A172 (cell line): ENCODE measurements around the gene HS1BP3. TPM values are rescaled to one million over a fixed set of nuclear protein-coding genes. Genes with fewer than 3 reads are reported as not detected.

Source experiments
- DNase-seq: peaks from one replicate; pipeline ENCODE4 v3.0.0-alpha.2; 2015; ENCODE audit warnings: low spot score
- total RNA-seq: library from RNA; depleted of rRNA; stranded (reverse); fragments of >200 nt; shearing (Covaris generic); gene quantifications from 2 replicates; pipeline ENCODE4 v1.2.3, GENCODE V29; 2014; rRNA removed

Gene HS1BP3
- total RNA-seq, 1 experiment from 2014 or later: 43.9 TPM

DNA sequence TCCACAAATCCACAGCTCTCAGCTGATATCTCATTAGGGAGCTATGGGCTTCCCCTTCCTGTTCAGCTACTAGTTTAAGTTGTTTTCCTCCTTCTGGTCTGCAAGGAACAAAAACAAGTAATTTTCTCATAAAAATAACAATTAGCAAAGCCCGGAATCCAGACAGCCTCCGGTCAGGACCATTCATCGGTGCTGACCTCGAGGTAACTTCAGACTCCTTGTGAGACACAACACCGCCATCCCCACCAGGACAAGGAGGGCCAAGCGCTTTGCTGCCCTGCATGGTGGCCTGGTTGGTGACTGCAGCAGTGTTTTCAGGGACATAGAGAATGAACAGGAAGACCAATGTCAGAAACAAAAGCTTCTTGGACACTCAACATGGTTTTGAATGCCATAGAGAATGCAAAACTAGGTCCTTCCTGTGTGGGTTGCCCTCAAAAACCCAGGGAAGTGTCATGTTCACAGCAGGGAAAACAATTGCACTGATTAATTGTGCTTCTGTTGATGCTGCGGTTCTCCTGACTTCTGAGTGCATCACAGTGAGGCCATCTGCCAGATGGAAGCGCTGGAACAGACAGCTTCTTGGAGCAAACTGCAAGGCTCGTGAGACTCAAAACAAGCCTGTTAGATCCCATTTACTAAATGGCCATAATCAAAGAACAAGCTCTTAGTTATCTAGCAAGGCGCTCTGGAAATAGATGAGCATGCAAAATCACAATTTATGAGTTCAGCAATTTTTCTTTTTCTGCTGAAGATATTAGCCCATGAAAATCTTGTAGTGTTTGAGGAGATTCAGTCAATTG lies 77.1 kb downstream of the HS1BP3 start:
- DNase-seq: peak; percentile 88

DNA sequence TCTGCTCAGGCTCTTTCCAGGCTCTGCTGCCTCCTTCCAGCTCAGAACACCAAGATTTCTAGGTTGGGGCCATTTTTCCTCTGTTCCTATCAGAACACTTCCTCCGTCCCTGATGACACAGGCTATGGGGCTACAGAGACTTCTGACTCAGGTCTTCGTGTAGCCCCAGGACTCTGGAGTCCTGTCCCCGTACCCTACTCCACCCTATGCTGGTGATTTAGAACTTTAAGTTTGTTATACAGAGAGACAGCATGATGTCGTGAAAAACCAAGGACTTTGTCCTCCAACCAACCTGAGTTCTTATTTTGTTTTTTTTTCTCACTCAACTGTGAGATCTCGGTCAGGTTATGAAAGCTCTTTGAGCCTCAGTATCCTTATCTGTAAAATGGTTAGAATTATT lies 78.7 kb downstream of the HS1BP3 start:
- DNase-seq: no peak

DNA sequence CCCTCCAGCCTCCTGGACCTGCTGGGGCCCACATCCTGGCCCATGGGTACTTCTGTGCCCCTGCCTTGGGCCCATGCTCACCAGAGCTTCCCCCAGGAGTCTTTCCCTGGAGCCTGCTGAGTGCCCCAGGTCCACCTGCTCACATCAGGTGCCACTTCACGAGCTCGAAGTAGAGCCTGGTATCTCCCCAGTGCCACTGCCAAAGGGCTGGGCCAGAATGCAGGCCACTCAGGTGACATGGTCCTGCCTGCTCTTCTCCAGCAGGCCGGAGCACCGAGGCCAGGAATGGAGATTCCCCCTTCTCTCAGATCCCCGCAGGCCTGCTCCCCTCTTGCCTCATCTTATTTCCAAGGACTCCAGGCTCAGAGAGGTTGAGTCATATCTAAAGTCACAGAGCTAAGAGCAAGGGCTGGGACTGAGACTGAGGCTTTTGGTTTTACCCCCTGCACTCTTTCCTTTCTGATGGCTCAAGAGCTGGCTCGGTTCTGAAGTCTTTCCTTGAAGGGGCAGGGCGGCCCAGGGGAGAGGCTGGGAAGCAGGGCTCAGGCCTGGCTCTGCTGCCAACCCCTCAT lies 79.2 kb downstream of the HS1BP3 start:
- DNase-seq: no peak

DNA sequence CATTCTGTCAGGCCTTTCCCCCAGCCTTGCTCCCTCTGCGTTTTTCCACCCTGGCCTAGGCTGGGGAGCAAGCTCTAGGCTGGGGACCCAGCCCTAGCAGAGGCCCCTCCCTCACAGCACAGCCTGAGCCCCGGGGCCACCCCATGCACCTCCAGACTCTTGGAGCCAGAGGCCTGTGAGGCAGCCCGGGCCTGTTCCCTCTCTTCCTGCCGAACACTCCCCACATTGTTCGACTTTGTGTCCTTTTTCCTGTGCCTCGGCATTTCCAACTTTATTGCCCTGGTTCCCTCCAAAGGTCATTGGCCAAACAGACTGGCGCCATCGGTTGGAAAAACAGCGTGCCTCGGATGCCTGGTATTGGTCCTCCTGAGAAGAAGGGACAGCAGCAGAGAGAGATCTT lies 79.7 kb downstream of the HS1BP3 start:
- no peak for DNase-seq

DNA sequence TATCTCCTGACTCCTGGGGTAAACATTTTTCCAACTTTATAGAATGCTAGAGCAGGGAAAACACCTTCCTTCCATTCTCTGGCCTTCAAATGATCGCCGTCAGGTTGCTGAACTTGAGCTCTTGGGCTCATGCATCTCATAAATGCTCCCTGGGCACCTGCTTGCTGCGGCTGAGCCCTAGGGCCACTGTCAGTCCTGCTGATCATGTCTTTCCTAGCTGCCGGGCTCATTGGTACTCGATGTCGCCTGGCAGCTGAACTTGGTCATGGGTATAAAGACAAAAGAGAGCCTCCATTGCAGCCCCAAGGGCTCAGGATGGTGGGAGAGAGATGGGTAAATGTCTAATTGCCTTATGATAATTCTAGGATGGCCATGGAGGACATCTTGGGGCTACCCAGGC lies 80.6 kb downstream of the HS1BP3 start:
- DNase-seq: no peak

DNA sequence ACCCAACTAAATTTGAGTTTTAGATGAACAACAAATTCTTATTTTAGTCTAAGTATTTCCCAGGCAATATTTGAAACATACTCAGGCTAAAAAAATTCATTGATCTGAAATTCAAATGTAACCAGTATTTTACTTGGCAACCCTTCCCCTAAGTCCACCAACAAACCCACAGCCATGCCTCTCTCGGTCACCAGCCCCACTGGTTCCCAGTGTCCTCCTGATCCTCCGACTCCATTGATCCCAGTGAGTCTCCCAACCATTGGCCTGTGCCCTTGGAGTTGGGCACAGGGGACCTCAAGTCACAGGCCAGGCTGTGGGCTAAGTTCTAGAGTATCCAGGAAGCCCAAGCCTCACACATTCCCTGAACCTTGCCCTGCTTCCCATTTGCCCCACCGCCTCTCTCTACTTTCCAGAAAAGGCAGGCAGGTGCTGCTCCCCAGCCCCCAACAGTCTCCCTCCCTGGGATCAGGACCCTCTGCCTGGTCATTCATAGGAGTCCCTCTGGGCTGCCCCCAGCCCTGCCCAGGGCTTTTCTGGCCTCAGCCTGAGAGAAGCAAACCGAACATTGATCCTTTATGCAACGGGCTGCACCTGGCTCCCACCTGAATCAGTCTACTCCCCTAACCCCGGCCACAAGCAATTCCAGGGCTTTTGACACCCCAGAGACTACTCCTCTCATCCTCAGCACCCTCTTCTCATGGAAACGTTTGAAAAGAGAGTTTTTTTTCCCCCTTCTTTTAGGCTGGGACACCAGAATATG lies 81.3 kb downstream of the HS1BP3 start:
- DNase-seq: no peak

DNA sequence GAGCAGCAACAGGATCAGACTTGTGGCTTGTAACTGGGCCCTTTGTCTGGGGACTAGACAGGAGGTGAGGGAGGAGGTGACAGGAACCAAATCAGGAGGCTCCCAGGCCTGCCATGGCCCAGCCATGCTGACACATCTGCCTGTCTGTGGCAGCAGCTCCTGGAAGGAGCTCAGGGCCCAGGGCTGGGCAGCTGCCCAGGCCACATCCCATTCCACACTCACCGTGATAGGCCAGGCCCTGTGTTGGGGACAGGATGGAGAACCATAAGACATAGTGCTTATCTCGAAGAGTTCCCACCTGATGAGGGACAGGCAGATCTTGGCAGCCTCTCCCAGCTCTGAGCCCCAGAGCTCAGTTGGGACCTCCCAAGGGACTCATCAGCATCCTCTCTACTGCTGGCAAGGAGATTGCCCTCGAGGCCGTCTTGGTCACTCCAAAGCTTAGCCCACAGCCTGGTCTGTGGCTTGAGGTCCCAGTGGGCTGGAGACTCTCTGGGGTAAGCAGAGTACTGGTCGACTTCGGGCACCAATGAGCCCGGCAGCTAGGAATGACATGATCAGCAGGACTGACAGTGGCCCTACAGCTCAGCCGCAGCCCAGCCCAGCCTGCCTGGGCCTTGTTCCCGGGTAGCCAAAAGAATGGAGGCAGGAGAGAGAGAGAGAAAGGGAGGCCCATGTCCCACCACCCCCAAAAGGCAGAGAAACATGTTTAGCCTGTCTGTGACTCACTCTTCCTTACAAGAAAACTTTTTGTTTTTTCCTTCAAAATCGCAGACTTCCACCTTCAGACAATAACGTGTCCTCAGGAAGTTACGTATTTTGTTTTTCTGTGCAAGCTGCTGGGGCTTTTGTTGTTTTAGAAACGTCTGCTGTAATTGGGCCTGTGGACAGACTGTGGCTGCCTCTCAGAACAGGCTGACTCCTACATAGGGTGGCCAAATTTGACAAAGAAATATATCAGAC lies 82.1 kb downstream of the HS1BP3 start:
- no peak for DNase-seq

DNA sequence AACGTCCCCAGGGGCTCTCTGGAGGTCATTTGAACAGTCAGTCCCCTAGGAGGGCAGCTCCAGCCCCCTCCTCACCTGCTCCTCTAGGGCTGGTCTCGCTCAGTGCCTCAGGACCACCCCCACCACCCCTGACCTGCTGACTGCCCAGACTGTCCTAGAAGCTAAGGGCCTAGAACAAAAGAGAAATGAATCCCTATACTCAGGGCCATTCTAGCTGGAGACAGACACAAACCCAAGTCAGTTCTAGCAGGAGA lies 83.0 kb downstream of the HS1BP3 start:
- no peak for DNase-seq

Other genes with a start within 250 kb of the HS1BP3 start
- 105 and 175 TPM in 2 replicates for gene RHOB, start 204.0 kb downstream of the HS1BP3 start, total RNA-seq
- 0.10 and 0.24 TPM in 2 replicates for gene GDF7, start 16.0 kb upstream of the HS1BP3 start, total RNA-seq
- gene LDAH, start 172.0 kb upstream of the HS1BP3 start, total RNA-seq: 20.1 and 25.0 TPM in 2 replicates